Tibial nerve (tissue), 4 donors: Measurements from ENCODE around the gene CFDP1. TPM values are rescaled to one million over a fixed set of nuclear protein-coding genes. Genes with fewer than 3 reads are reported as not detected.

Source experiments
- DNase-seq, 2 donors: peaks; one replicate each; pipeline ENCODE4 v3.0.0-alpha.2; 2019; ENCODE audit warnings: low spot score in 2 of 2
- H3K27ac ChIP-seq, 4 donors: fragments of 200-600 bp; sonication (generic) in 3 of 4; one replicate each; pipeline ENCODE4 v1.5.1; 2017 to 2019; ENCODE audit warnings: mild to moderate bottlenecking in 1 of 4
- H3K27me3 ChIP-seq, 2 donors: fragments of 200-600 bp; sonication (generic) in 1 of 2; one replicate each; pipeline versions ENCODE4 v1.5.1 to v1.6.0; 2017 to 2019
- H3K36me3 ChIP-seq, 3 donors: fragments of 200-600 bp; sonication (generic); one replicate each; pipeline ENCODE4 v1.5.1; 2018 to 2019
- H3K4me1 ChIP-seq, 4 donors: fragments of 200-600 bp; sonication (generic) in 3 of 4; one replicate each; pipeline ENCODE4 v1.5.1; 2017 to 2019
- H3K4me3 ChIP-seq, 4 donors: fragments of 200-600 bp; sonication (generic) in 3 of 4; one replicate each; pipeline ENCODE4 v1.5.1; 2017 to 2019; ENCODE audit warnings: mild to moderate bottlenecking in 1 of 4, moderate library complexity in 1 of 4
- H3K9me3 ChIP-seq, 4 donors: fragments of 200-600 bp; sonication (generic) in 3 of 4; one replicate each; pipeline ENCODE4 v1.5.1; 2017 to 2019
- CTCF ChIP-seq, 5 experiments: fragments of 200-600 bp in 3 of 5; fragments of 450-650 bp in 2 of 5; sonication (generic) in 3 of 5; IDR thresholded peaks; one replicate each; pipeline ENCODE4 v1.5.1; 2016 to 2019; ENCODE audit warnings: antibody characterized with exemption in 5 of 5, mild to moderate bottlenecking in 3 of 5, moderate library complexity in 2 of 5
- EP300 ChIP-seq, 2 donors: sonication (generic); formaldehyde crosslinking; IDR thresholded peaks; one replicate each; pipeline ENCODE4 v1.6.1; 2017; ENCODE audit warnings: antibody characterized with exemption in 2 of 2, mild to moderate bottlenecking in 1 of 2
- POLR2A ChIP-seq, 2 donors: fragments of 450-650 bp; IDR thresholded peaks; one replicate each; pipeline ENCODE4 v1.6.1; 2017; ENCODE audit warnings: antibody characterized with exemption in 2 of 2, mild to moderate bottlenecking in 2 of 2, moderate library complexity in 2 of 2
- WGBS, 2 donors: methylation state at CpG; one replicate each; pipeline ENCODE4 v1.1.5; 2018; 5-methylcytosine and 5-hydroxymethylcytosine counted together
- total RNA-seq, 4 donors: library from RNA; depleted of rRNA; stranded (reverse); fragments of >200 nt; gene quantifications; one replicate each; pipeline ENCODE4 v1.1.0, GENCODE V29; 2016

CFDP1 gene
- total RNA-seq, 4 donors from 2014 or later = 35.6 to 120 (median 62.4) TPM

- no peak overlapping the region for H3K4me3 ChIP-seq
- TF ChIP-seq EP300 (IDR thresholded peaks at IDR 0.05) (no peak), CTCF (IDR thresholded peaks at IDR 0.05) (no peak), POLR2A (IDR thresholded peaks at IDR 0.05) (no peak)
- H3K36me3 ChIP-seq = no peaks in the 10 kb centered on the region
- peak overlapping the region in 3 of 4 donors; percentile 8 to 91 (median 87) for H3K27ac ChIP-seq
- WGBS, 2 donors = 82% methylated on average over 5 of the region's 5 CpGs; no CpG with 5 or more reads in 1 of the 2 donors
- H3K4me1 ChIP-seq = peaks cover 0 to 75% (median 41%) of the 10 kb centered on the region in 4 donors
- no peak for DNase-seq
- H3K27me3 ChIP-seq = no peaks in the 10 kb centered on the region
- H3K9me3 ChIP-seq = no peaks in the 10 kb centered on the region
These were observed 170.5 kb downstream of the CFDP1 start for GRCh38 chr16:75262800-75263127.

- peaks cover 0 to 75% (median 45%) of the 10 kb centered on the region in 4 donors for H3K4me1 ChIP-seq
- no peak for DNase-seq
- TF ChIP-seq EP300 (IDR thresholded peaks at IDR 0.05) (no peak), CTCF (IDR thresholded peaks at IDR 0.05) (no peak), POLR2A (IDR thresholded peaks at IDR 0.05) (no peak)
- no peaks in the 10 kb centered on the region for H3K9me3 ChIP-seq
- 56 to 66% methylated on average over 13 to 14 of the region's 14 CpGs for WGBS, 2 donors
- no peaks in the 10 kb centered on the region for H3K27me3 ChIP-seq
- H3K36me3 ChIP-seq = no peaks in the 10 kb centered on the region
- H3K27ac ChIP-seq = peak overlapping the region in 3 of 4 donors; percentile 8 to 91 (median 87)
- no peak overlapping the region for H3K4me3 ChIP-seq
These were observed 171.1 kb downstream of the CFDP1 start for GRCh38 chr16:75262104-75262799.

GRCh38 chr16:75261590-75262078, 171.7 kb downstream of the CFDP1 start:
- TF ChIP-seq EP300 (IDR thresholded peaks at IDR 0.05) (no peak), POLR2A (IDR thresholded peaks at IDR 0.05) (no peak), CTCF (IDR thresholded peaks at IDR 0.05) (no peak)
- Histone ChIP-seq H3K27me3 (no peaks in the 10 kb centered on the region), H3K9me3 (no peaks in the 10 kb centered on the region), H3K4me3 (no peak overlapping the region), H3K27ac (peak overlapping the region in 1 of 4 donors; percentile 91), H3K4me1 (peaks cover 0 to 75% (median 49%) of the 10 kb centered on the region in 4 donors), H3K36me3 (no peaks in the 10 kb centered on the region)
- WGBS, 2 donors = 67 to 86% methylated on average over 1 to 2 of the region's 3 CpGs
- no peak for DNase-seq

- no peak for TF ChIP-seq EP300 (IDR thresholded peaks at IDR 0.05)
- no peak for TF ChIP-seq CTCF (IDR thresholded peaks at IDR 0.05)
- no peak for TF ChIP-seq POLR2A (IDR thresholded peaks at IDR 0.05)
- DNase-seq = no peak
- no peaks in the 10 kb centered on the region for H3K36me3 ChIP-seq
- no peak overlapping the region for H3K4me3 ChIP-seq
- WGBS, 2 donors = 63 to 70% methylated on average over 5 to 10 of the region's 10 CpGs
- H3K4me1 ChIP-seq = peaks cover 0 to 75% (median 51%) of the 10 kb centered on the region in 4 donors
- no peaks in the 10 kb centered on the region for H3K27me3 ChIP-seq
- no peaks in the 10 kb centered on the region for H3K9me3 ChIP-seq
- H3K27ac ChIP-seq = peak overlapping the region in 1 of 4 donors; percentile 91
These were observed 172.3 kb downstream of the CFDP1 start for GRCh38 chr16:75260851-75261589.

- peaks cover 0 to 83% (median 57%) of the 10 kb centered on the region in 4 donors for H3K4me1 ChIP-seq
- H3K9me3 ChIP-seq = no peaks in the 10 kb centered on the region
- no peak for DNase-seq
- TF ChIP-seq EP300 (IDR thresholded peaks at IDR 0.05) (no peak), CTCF (IDR thresholded peaks at IDR 0.05) (no peak), POLR2A (IDR thresholded peaks at IDR 0.05) (no peak)
- no peaks in the 10 kb centered on the region for H3K27me3 ChIP-seq
- WGBS, 2 donors = 67 to 76% methylated on average over 6 of the region's 6 CpGs
- peak overlapping the region in 1 of 4 donors; percentile 27 for H3K27ac ChIP-seq
- no peak overlapping the region for H3K4me3 ChIP-seq
- H3K36me3 ChIP-seq = no peaks in the 10 kb centered on the region
These were observed 174.5 kb downstream of the CFDP1 start for GRCh38 chr16:75258807-75259141.
